Heart left ventricle (tissue), 16 donors: Measurements from ENCODE around the gene SLC18B1. TPM values are rescaled to one million over a fixed set of nuclear protein-coding genes. Genes with fewer than 3 reads are reported as not detected.

ENCODE experiments used
- ATAC-seq, 4 donors: fragments of 200-7000 bp; cut with Tn5 transposase; one replicate each; pipeline ENCODE4 v1.9.1; 2020 to 2022; ENCODE audit warnings: moderate library complexity in 4 of 4, mild to moderate bottlenecking in 3 of 4, moderate number of reproducible peaks in 1 of 4
- DNase-seq, 5 donors: peaks; one replicate each; pipeline ENCODE4 v3.0.0-alpha.2; 2020
- H3K27ac ChIP-seq, 12 donors: fragments of 200-600 bp; sonication (generic) in 4 of 12; one replicate each; pipeline versions ENCODE4 v1.5.0 to v1.8.0; 2016 to 2022; ENCODE audit warnings: mild to moderate bottlenecking in 2 of 12
- H3K27me3 ChIP-seq, 9 donors: fragments of 200-600 bp; sonication (generic) in 2 of 9; one replicate each; pipeline versions ENCODE4 v1.5.1 to v1.8.0; 2016 to 2022; ENCODE audit warnings: mild to moderate bottlenecking in 3 of 9
- H3K36me3 ChIP-seq, 9 donors: fragments of 200-600 bp; sonication (generic) in 2 of 9; one replicate each; pipeline versions ENCODE4 v1.5.0 to v1.8.0; 2018 to 2022; ENCODE audit warnings: mild to moderate bottlenecking in 2 of 9
- H3K4me1 ChIP-seq, 12 donors: fragments of 200-600 bp; sonication (generic) in 4 of 12; one replicate each; pipeline versions ENCODE4 v1.5.0 to v1.8.0; 2016 to 2022; ENCODE audit warnings: mild to moderate bottlenecking in 3 of 12
- H3K4me3 ChIP-seq, 12 donors: fragments of 200-600 bp; sonication (generic) in 4 of 12; one replicate each; pipeline versions ENCODE4 v1.5.0 to v1.8.0; 2017 to 2022; ENCODE audit warnings: mild to moderate bottlenecking in 9 of 12, moderate library complexity in 4 of 12
- H3K9me3 ChIP-seq, 12 donors: fragments of 200-600 bp; sonication (generic) in 4 of 12; one replicate each; pipeline versions ENCODE4 v1.5.0 to v1.8.0; 2016 to 2022; ENCODE audit warnings: mild to moderate bottlenecking in 1 of 12
- POLR2A ChIP-seq, 2 donors: fragments of 450-650 bp; IDR thresholded peaks; one replicate each; pipeline ENCODE4 v1.6.1; 2017; ENCODE audit warnings: antibody characterized with exemption in 2 of 2, mild to moderate bottlenecking in 2 of 2, moderate library complexity in 2 of 2
- WGBS, 4 donors: extraction: QIAGEN DNeasy Blood & Tissue Kit in 2 of 4; methylation state at CpG; one replicate each; pipeline versions ENCODE4 v1.1.5 to v1.1.7; 2013 to 2018; 5-methylcytosine and 5-hydroxymethylcytosine counted together
- intact Hi-C, 10 donors: fragments of 100-400 bp; cut with DNase I; formaldehyde crosslinking; loops; one replicate each; pipeline versions ENCODE4 v1.11.1 to v1.14.2; 2022
- long read RNA-seq, 3 donors: library from polyadenylated mRNA; unstranded; transcript quantifications; one replicate each; pipeline ENCODE4 v2.0.0, GENCODE V29; 2020 to 2021
- polyA plus RNA-seq, 2 donors: library from polyadenylated mRNA; stranded (reverse); fragments of 200-250 nt; gene quantifications; one replicate each; pipeline ENCODE4 v1.2.3, GENCODE V29; 2013
- total RNA-seq, 9 donors: library from RNA; depleted of rRNA in 2 of 9; stranded (reverse); fragments of >200 nt in 2 of 9; fragmentation: NEBNext Ultra II Directional in 3 of 9; extraction: Animal tissue kit (Norgen Biotek cat#: 25700) in 3 of 9; gene quantifications; one replicate each; pipeline versions ENCODE4 v1.1.0 to v1.2.4, GENCODE V29; 2016 to 2023
- TF ChIP-seq, protein P1 (sequence below), 12 donors: fragments of 200-600 bp; sonication (generic) in 4 of 12; IDR thresholded peaks; one replicate each; pipeline versions ENCODE4 v1.5.0 to v1.8.0; 2018 to 2022; ENCODE audit warnings: antibody characterized with exemption in 12 of 12, mild to moderate bottlenecking in 5 of 12
- donor health status: ischemic (EF 13 %, LVEDD 7.1; RV severe dilation, severe dysfunction).
- donor health status: healthy with polysubstance abuse.
- donor health status: DM: no; HTN: yes; CAD: no.
- donor health status: DM: no; HTN: no; CAD: no.
- donor health status: ischemic (EF 25% LVEDD 6.9; RV normal size, moderate dysfunction).
- donor health status: ischemic (EF 25% LVEDD 5.7; RV mildly dilated, moderate dysfunction).
- donor health status: healthy.
- donor health status: DM: yes; HTN: yes; CAD: no.
- donor health status: ischemic (EF 35%, LVEDD 5.7; RV mildly dilated, moderate dysfunction).
- donor health status: nonischemic (EF 11% LVEDD 7.7; RV severe dilation, severe dysfunction).
- donor health status: DM: yes; HTN: yes; CAD: no.
- donor health status: PGD.
- donor health status: ischemic (EF 29% LVEDD 5.4; RV normal size, mild dysfunction).
- donor health status: nonischemic (EF 23%, LVEDD 6.1; RV moderate dilation, normal function).

SLC18B1 gene
- 1 to 10 TPM; 1.1 to 7.4 (median 2.8) TPM for total RNA-seq
- 1 to 10 TPM; 2.5 to 3.1 TPM for polyA plus RNA-seq
- long read RNA-seq, donor 1, transcript SLC18B1-201 (14 exons, 2,368 nt): major isoform, 7 of 8 reads
- long read RNA-seq, donor 1, partial matches to known transcripts: 1 of 8 reads
- long read RNA-seq, donor 1, other reads (novel, unspliced or antisense): 0 of 8 reads
- long read RNA-seq, donor 2, partial matches to known transcripts: 1 of 6 reads
- long read RNA-seq, donor 2, other reads (novel, unspliced or antisense): 1 of 6 reads
- long read RNA-seq, donor 3, partial matches to known transcripts: 0 of 2 reads
- long read RNA-seq, donor 3, other reads (novel, unspliced or antisense): 1 of 2 reads

DNA sequence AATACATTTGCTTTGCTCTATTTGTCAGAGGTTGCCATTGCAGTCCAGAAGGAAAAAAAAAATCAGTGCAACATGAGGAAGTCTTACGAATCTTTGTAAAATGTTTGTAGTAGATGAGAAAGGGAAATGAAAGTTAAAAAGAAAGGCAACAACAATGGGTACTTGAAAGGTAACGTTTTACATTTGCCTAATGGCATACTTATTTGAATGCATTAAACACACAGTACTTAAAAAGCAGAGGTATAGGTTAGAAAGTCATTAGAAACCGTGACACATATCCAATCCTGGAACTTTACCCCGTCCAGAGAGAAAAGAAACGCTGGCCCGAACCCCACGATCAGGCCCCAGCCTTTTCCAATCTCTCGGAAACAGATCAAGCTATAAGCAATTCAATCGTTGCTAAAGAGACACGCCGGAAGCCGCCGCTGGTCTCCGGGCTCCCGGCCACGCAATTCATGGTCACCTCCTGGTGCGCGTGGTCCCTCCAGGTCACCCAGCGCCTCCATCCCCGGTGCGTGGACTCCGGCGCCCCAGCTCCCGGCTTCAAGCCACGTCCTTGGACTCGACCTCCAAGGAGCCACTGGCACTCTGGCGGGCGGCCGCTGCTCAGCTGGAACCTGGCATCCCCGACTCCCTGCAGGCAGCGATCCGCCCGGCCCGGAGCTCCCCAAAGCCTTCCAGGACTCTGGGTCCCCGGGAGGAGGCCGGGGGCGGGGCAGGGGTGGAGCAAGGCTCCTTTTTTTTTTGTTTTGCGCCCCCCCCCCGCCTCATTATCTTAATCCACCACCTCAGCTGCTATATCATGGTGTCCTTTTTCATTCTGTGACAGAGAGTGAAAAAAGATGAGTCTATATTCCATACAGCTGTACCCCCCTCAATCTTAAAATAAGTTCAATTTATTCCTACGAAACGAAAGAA is at the start of gene SLC18B1:
TSS of gene SLC18B1 (minus strand) at position 687 of the 918 bp plus-strand sequence. CDS start at position 506, 181 bp downstream.
- peak within 1 kb of the TSS in 11 of 12 donors; percentile 36 to 92 (median 72) for H3K4me3 ChIP-seq
- intact Hi-C loops: loop anchor here in 6 of 10 donors (2.0 to 10.0 kb wide), 3 partner anchors 123 to 263 kb away; partner anchors contain the start of gene TAAR9 (in 2 of the 6)
- WGBS, 4 donors: 0 to 1% (median 1%) methylated on average over 36 to 41 of the region's 41 CpGs
- H3K27ac ChIP-seq: peak within 1 kb of the TSS in 8 of 12 donors; percentile 47 to 87 (median 72)
- ATAC-seq (peak; percentile 52 to 88 (median 82)), DNase-seq (peak; percentile 38 to 78 (median 58))
- H3K27me3 ChIP-seq: no peaks in the 10 kb centered on the region
- peaks cover 0 to 6% (median 0%) of the 10 kb centered on the region in 12 donors for H3K9me3 ChIP-seq
- TF ChIP-seq POLR2A (IDR thresholded peaks at IDR 0.05): no peak
- TF ChIP-seq, protein P1, sequence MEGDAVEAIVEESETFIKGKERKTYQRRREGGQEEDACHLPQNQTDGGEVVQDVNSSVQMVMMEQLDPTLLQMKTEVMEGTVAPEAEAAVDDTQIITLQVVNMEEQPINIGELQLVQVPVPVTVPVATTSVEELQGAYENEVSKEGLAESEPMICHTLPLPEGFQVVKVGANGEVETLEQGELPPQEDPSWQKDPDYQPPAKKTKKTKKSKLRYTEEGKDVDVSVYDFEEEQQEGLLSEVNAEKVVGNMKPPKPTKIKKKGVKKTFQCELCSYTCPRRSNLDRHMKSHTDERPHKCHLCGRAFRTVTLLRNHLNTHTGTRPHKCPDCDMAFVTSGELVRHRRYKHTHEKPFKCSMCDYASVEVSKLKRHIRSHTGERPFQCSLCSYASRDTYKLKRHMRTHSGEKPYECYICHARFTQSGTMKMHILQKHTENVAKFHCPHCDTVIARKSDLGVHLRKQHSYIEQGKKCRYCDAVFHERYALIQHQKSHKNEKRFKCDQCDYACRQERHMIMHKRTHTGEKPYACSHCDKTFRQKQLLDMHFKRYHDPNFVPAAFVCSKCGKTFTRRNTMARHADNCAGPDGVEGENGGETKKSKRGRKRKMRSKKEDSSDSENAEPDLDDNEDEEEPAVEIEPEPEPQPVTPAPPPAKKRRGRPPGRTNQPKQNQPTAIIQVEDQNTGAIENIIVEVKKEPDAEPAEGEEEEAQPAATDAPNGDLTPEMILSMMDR (IDR thresholded peaks at IDR 0.05): no peak
- H3K4me1 ChIP-seq: peaks cover 0 to 11% (median 1%) of the 10 kb centered on the region in 12 donors
- peaks cover 0 to 7% (median 0%) of the 10 kb centered on the region in 9 donors for H3K36me3 ChIP-seq

GRCh38 chr6:132843316-132844035 is 45.0 kb upstream of the SLC18B1 start:
- Histone ChIP-seq H3K9me3 (no peaks in the 10 kb centered on the region), H3K4me1 (no peaks in the 10 kb centered on the region), H3K27ac (no peak overlapping the region), H3K4me3 (no peak overlapping the region), H3K27me3 (peaks cover 0 to 5% (median 0%) of the 10 kb centered on the region in 9 donors), H3K36me3 (no peaks in the 10 kb centered on the region)
- no peak for TF ChIP-seq POLR2A (IDR thresholded peaks at IDR 0.05)
- TF ChIP-seq, protein P1 (IDR thresholded peaks at IDR 0.05): no peak
- intact Hi-C loops: no loop called here
- WGBS, 4 donors: 83 to 94% (median 86%) methylated on average over 8 of the region's 8 CpGs
- ATAC-seq (no peak), DNase-seq (no peak)

GRCh38 chr6:132841966-132842365 is 43.5 kb upstream of the SLC18B1 start:
- no peak for ATAC-seq
- Histone ChIP-seq H3K4me3 (no peak overlapping the region), H3K36me3 (no peaks in the 10 kb centered on the region), H3K27ac (no peak overlapping the region), H3K27me3 (peaks cover 0 to 5% (median 0%) of the 10 kb centered on the region in 9 donors), H3K9me3 (no peaks in the 10 kb centered on the region), H3K4me1 (no peaks in the 10 kb centered on the region)
- TF ChIP-seq, protein P1 (IDR thresholded peaks at IDR 0.05): no peak
- TF ChIP-seq POLR2A (IDR thresholded peaks at IDR 0.05): no peak
- intact Hi-C loops: no loop called here
- DNase-seq: no peak
- 68 to 77% (median 74%) methylated on average over 1 of the region's 1 CpG for WGBS, 4 donors
